Measurements from ENCODE around the gene BAIAP3. TPM values are rescaled to one million over a fixed set of nuclear protein-coding genes. Genes with fewer than 3 reads are reported as not detected.
"Not testable (repeated sequence)": the region's sequence is repeated elsewhere in the genome, so short reads cannot be mapped to it uniquely, and the experiment has no call there.

Gene BAIAP3, protein sequence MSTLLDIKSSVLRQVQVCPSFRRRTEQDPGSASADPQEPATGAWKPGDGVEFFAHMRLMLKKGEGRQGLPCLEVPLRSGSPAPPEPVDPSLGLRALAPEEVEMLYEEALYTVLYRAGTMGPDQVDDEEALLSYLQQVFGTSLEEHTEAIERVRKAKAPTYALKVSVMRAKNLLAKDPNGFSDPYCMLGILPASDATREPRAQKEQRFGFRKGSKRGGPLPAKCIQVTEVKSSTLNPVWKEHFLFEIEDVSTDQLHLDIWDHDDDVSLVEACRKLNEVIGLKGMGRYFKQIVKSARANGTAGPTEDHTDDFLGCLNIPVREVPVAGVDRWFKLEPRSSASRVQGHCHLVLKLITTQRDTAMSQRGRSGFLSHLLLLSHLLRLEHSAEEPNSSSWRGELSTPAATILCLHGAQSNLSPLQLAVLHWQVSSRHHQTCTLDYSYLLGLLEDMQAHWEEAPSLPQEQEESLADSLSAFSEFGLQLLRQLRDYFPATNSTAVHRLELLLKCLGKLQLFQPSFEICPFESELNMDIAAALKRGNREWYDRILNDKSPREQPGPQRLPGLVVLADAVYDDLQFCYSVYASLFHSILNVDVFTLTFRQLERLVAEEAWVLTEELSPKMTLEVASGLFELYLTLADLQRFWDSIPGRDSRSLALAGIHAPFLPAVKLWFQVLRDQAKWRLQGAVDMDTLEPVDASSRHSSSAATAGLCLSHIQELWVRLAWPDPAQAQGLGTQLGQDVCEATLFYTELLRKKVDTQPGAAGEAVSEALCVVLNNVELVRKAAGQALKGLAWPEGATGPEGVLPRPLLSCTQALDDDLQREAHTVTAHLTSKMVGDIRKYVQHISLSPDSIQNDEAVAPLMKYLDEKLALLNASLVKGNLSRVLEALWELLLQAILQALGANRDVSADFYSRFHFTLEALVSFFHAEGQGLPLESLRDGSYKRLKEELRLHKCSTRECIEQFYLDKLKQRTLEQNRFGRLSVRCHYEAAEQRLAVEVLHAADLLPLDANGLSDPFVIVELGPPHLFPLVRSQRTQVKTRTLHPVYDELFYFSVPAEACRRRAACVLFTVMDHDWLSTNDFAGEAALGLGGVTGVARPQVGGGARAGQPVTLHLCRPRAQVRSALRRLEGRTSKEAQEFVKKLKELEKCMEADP
- 1.4 and 1.8 TPM in 2 replicates for total RNA-seq

DNA sequence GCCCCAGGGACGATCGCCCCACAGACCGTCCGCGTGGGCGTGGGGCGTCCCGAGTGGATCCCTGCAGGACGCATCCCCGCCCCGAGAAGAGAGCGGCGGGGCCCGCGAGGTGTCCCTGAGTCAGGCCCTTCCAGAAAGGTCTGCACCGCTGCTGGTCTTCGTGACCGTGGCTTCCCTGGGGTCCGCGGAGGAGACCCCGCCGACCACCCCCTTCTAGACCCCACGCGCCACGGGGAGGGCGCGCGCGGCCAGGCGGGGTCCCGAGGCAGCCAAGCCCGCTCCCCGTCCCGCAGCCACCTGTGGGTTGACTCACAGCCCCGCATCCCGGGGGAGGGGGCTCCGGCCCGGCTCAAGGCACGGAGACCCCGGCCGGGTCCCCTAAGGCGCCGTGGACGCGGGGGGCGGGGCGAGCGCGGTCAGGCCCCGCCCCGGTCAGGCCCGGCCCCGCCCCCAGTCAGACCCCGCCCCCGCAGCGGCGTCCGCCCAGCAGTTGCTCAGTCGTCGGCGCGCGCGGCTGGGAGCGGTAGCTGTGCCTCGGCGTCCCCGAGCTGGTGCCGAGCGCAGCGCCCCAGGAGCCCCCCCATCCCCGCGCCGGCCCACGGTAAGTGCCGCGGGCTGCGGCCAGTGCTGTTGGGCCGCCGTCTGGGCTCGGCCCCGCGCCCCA lies at the start of gene BAIAP3:
TSS of gene BAIAP3 (plus strand) at position 497 of the 664 bp plus-strand sequence. CDS start 4,905 bp downstream, outside the sequence.
- intact Hi-C loops (cut with micrococcal nuclease), result loop anchor here (1.0 kb wide), 2 partner anchors 10 to 23 kb away; no protein-coding TSS in a partner anchor

DNA sequence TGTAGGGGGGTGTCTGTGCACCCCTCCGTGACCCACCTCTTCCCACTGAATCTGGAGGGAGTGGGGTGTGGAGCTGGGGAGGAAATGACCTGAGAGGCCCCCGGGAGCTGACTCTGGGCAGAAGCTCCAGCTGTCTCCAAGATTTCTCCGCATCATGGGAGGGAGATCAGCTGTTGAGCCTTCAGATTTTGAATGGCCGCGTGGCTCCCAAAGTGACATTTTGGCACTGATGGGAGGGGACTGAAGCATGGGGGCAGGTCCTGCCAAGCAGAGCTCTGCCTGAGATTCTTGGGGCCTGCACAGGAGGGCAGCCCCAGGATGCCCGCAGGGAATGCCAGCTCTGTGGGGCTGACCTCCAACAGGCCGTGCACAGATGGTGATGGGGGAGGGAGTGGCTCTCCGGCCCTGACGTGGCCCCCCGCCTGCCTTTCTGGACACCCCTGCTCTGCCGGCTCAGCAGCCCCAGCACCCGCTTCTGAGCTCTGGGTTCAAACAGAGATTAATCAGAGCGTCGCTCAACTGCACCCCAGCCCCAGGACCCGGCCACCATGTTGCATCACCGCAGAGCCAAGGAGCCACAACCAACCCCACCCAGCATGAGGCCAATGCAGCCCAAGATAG lies 49.3 kb upstream of the BAIAP3 start:
- intact Hi-C loops (cut with micrococcal nuclease), result no loop called here

GRCh38 chr16:1285669-1286512 lies 47.6 kb upstream of the BAIAP3 start:
- intact Hi-C loops (cut with micrococcal nuclease), result no loop called here

DNA sequence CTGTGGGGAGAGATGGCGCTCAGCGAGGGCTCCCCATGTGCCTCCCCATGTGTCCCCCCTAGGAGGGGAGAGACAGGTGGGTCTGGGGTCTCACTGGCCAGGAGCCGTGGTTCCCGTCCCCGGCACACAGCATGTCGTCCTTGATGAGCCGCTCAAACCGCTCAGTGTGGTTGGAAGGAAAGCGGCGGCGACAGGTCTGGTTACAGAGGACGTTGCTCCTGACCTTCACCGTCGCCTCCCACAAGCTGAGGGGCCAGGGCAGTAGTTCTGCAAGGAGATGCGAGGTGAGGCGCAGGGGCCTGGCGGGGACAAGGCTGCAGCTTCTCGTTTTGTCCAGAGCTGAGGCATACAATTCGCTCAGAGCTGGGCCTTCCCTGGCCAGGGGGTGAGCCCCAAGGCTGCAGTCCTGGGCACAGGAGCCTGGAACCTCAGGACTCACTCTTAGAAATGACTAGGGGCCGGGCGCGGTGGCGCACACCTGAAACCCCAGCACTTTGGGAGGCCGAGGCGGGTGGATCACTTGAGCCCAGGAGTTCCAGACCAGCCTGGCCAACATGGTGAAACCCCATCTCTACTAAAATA lies 46.8 kb upstream of the BAIAP3 start:
- intact Hi-C loops (cut with micrococcal nuclease), result no loop called here

DNA sequence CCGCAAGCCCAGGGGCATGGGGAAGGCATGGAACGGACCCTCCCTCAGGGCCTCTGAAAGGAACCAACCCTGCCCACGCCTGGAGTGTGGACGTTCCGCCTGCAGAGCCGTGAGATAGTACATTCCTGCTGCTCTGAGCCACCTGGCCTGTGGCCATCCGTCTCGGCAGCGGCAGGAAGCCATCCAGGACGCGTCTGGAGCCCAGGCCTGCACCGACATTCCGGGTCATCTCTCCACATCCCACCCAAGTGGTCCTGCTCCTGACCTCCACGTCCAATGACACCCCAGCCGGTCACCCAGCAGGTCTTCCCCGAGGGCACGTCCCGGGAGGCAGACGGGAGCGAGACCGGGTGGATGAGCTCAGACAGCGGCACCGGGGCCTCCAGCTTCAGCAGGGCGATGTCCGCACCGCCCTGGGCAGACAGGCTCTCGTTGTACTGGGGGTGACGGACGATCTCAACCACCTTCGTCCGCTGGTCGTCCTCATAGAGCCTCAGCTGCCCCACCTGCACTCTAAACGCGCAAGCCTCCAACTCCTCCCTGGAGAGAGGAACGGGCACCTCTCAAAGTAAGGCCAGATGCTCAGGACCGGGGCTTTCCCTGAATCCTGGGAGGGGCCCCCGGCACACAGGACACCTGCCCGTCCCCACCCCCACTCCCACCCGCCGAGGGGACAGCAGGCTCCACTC lies 45.3 kb upstream of the BAIAP3 start:
- intact Hi-C loops (cut with micrococcal nuclease), result no loop called here

GRCh38 chr16:1288813-1289476 lies 44.5 kb upstream of the BAIAP3 start:
- intact Hi-C loops (cut with micrococcal nuclease), result no loop called here

- intact Hi-C loops (cut with micrococcal nuclease), result no loop called here
These were observed 44.0 kb upstream of the BAIAP3 start for GRCh38 chr16:1289477-1289866.

DNA sequence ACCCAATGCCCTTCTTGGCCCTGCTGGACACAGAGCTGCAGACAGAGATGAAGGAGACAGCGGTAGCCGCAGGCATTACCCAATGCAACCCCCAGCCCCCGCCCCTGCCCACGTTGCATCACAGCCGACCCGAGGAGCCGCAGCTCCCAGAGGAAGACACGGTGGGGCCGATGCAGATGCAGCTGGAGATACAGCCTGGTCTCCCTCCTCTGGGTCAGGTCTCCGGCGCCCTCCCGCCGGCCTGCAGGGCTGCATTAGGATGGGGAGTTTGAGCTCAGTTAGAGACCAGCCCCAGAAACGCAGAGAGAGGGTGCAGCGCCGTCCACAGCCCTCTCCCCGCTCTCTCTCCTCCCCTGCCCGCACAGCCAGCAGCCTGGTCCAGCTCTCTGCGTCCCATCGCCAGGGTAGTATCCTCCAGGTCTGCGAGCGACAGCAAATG lies 43.4 kb upstream of the BAIAP3 start:
- intact Hi-C loops (cut with micrococcal nuclease), result no loop called here

DNA sequence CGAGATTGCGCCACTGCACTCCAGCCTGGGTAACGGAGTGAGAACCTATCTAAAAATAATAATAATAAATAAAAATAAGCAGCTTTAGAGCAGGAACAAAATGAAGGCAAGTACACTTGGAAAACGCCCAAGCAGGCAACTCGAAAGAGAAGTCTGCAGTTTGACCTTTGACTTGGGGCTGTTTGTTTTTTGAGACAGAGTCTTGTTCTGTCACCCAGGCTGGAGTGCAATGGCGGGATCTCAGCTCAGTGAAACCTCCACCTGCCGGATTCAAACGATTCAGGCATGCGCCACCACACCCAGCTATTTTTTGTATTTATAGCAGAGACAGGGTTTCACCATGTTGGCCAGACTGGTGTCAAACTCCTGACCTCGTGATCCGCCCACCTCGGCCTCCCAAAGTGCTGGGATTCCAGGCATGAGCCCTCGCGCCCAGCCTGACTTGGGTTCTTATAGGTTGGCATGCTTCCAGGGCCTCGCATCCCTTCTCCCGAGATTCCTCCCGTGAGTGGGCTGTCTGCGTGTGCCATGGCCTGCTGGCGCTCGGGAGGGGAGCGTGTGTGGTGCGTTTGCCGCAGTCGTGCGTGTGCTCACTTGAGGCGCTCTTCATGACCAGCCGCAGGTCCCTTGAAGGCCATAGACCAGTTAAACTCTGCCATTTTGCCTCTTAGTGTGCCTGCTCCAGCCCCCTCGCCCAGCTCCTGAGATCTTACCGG lies 42.4 kb upstream of the BAIAP3 start:
- intact Hi-C loops (cut with micrococcal nuclease), result no loop called here

GRCh38 chr16:1291576-1291974 lies 41.9 kb upstream of the BAIAP3 start:
- intact Hi-C loops (cut with micrococcal nuclease), result no loop called here

DNA sequence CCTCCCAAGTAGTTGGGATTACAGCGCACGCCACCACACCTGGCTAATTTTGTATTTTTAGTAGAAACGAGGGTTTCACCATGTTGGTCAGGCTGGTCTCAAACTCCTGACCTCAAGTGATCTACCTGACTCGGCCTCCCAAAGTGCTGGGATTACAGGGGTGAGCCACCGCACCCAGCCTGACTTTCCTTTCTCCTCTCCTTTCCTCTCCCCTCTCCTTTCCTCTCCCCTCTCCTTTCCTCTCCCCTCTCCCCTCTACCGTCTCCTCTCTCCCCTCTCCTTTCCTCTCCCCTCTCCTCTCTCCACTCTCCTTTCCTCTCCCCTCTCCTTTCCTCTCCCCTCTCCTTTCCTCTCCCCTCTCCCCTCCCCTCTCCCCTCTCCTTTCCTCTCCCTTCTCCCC lies 41.2 kb upstream of the BAIAP3 start:
- intact Hi-C loops (cut with micrococcal nuclease), result not testable (repeated sequence)

GRCh38 chr16:1292808-1293207 lies 40.6 kb upstream of the BAIAP3 start:
- intact Hi-C loops (cut with micrococcal nuclease), result not testable (repeated sequence)

GRCh38 chr16:1293921-1294656 lies 39.4 kb upstream of the BAIAP3 start:
- intact Hi-C loops (cut with micrococcal nuclease), result no loop called here

- intact Hi-C loops (cut with micrococcal nuclease), result no loop called here
These were observed 38.0 kb upstream of the BAIAP3 start for GRCh38 chr16:1295465-1295864.

DNA sequence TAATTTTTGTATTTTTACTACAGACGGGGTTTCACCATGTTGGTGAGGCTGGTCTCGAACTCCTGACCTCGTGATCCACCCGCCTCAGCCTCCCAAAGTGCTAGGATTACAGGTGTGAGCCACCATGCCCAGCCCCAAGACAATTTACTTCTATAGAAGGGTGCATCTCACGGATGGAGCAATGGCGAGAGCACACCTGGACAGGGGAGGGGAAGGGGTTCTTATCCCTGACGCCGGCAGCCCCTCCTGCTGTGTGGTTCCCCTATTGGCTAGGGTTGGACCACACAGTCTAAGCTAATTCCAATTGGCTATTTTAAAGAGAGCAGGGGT lies 36.8 kb upstream of the BAIAP3 start:
- intact Hi-C loops (cut with micrococcal nuclease), result not testable (repeated sequence)

- intact Hi-C loops (cut with micrococcal nuclease), result no loop called here
These were observed 36.3 kb upstream of the BAIAP3 start for GRCh38 chr16:1297018-1297696.

Measured in T-helper 1 cell treated with Interleukin-12 subunit alpha and Interleukin-12 subunit beta and Interleukin-4 antibody, amounts not matched to agents 30 ng/mL and 1 ng/mL, for 36 hours (primary cell).